ENCODE measurements around the gene MTHFD1L. TPM values are rescaled to one million over a fixed set of nuclear protein-coding genes. Genes with fewer than 3 reads are reported as not detected.

The MTHFD1L gene
- total and polyA plus RNA-seq, 9 of the 15 experiments (the other 6 are each of a cell fraction or from before 2014, with no cell fraction given): 20.9 to 128 (median 61.0) TPM

DNA sequence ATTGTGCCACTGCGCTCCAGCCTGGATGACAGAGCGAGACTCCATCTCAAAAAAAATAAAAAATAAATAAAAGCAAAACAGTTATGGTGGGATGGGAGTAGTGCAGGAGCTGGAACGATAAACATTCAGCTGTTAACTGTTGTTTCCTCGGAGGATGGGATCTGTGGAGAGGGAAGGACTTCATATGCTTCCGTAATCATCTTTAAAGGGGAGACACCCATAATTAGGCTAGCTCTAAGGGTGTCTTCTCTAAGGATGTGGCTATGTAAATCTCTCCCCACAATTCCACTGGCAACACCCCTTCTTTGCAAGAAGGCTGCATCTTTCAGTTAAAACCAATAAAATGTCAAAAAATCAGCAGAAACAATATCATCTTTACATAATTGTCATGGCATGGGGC, 42.6 kb upstream of the MTHFD1L start (continued):
- no peak for TF ChIP-seq SIN3B (IDR thresholded peaks at IDR 0.05; ENCODE audit: low read depth)
- TF ChIP-seq, protein P1, sequence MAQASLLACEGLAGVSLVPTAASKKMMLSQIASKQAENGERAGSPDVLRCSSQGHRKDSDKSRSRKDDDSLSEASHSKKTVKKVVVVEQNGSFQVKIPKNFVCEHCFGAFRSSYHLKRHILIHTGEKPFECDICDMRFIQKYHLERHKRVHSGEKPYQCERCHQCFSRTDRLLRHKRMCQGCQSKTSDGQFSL (CRISPR knock-in tag; IDR thresholded peaks at IDR 0.05): no peak
- TF ChIP-seq, protein P1 (tag; IDR thresholded peaks at IDR 0.05): no peak
- TF ChIP-seq NFE2L1 (tag; IDR thresholded peaks at IDR 0.05; ENCODE audit: borderline replicate concordance, low read depth): no peak
- TF ChIP-seq HCFC1 (IDR thresholded peaks at IDR 0.05; ENCODE audit: low read depth, low read length): no peak
- TF ChIP-seq ZBTB1 (CRISPR knock-in tag; IDR thresholded peaks at IDR 0.05; ENCODE audit: borderline replicate concordance, low read depth): no peak
- no peak for TF ChIP-seq ZBED1 (IDR thresholded peaks at IDR 0.05)

DNA sequence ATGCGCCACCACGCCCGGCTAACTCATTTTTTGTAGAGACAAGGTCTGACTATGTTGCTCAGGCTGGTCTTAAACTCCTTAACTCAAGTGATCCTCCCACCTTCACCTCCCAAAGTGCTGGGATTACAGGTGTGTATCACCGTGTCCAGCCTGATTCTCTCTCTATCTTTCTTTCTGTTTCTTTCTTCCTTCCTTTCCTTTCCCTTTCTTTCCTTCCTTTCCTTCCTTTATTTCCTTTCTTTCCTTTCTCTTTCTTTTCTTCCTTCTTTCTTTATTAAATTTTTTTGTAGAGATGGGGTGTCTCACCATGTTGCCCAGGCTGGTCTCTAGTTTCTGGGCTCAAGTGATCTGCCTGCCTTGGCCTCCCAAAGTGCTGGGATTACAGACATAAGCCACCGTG, 38.7 kb upstream of the MTHFD1L start:
- Histone ChIP-seq H3K9ac (ENCODE audit: insufficient read depth in 1 of 2, low read depth in 2 of 2, low read length in 2 of 2) (no peak overlapping the region), H3K4me2 (ENCODE audit: insufficient read depth, low read length) (no peak overlapping the region), H3K79me2 (ENCODE audit: control insufficient read depth, insufficient read depth, low read length) (no peaks in the 10 kb centered on the region), H3K36me3 (ENCODE audit: control insufficient read depth, insufficient read depth, low read length) (no peaks in the 10 kb centered on the region), H3K9me3 (replicated peaks; ENCODE audit: control insufficient read depth, insufficient read depth, low read depth, low read length) (no peaks in the 10 kb centered on the region), H4K20me1 (replicated peaks; ENCODE audit: control insufficient read depth, insufficient read depth, low read length) (peaks cover 5% of the 10 kb centered on the region; the same call in 1 of the 2 replicates), H3K4me1 (replicated peaks in 1 of 2; ENCODE audit: control insufficient read depth in 2 of 2, insufficient read depth in 2 of 2, low read length in 2 of 2) (peaks cover 0 to 4% of the 10 kb centered on the region in 2 experiments; a peak in 2 of 5 replicates), H3K27ac (ENCODE audit: extremely low read depth, low read depth, low read length) (no peak overlapping the region), H2AFZ (ENCODE audit: low read depth, low read length) (no peak overlapping the region), H3K9me1 (ENCODE audit: control insufficient read depth, insufficient read depth, low read length) (no peaks in the 10 kb centered on the region), H3K4me3 (no peak overlapping the region), H3K27me3 (ENCODE audit: control insufficient read depth in 2 of 2, insufficient read depth in 2 of 2, low read length in 2 of 2) (peaks cover 48 to 50% of the 10 kb centered on the region in 2 experiments)
- intact Hi-C loops (cut with micrococcal nuclease) (loop anchor here (5.0 to 10.0 kb wide), 2 partner anchors 41 to 178 kb away; partner anchors contain the start of gene MTHFD1L), in situ Hi-C loops (cut with MboI) (no loop called here)
- CTCF ChIA-PET (ENCODE audit: low intra/inter-chr PET ratio): no interaction called here
- POLR2A ChIA-PET: interaction anchor here (0.9 to 2.2 kb wide), 2 partner anchors 10 to 11 kb away, joined by 4 to 11 read pairs; no protein-coding TSS in a partner anchor
- 6% methylated on average over 5 of the region's 5 CpGs for WGBS (ENCODE audit: insufficient coverage, low coverage, missing lambda C conversion rate)
- no TSS peak for BruUV-seq (replicated peaks)
- no peak for FAIRE-seq
- DNase-seq (ENCODE audit: extremely low read depth in 1 of 4, low spot score in 3 of 4): no peak
- ATAC-seq: no peak
- no peak for TF ChIP-seq NEUROD1 (IDR thresholded peaks at IDR 0.05; ENCODE audit: borderline replicate concordance, low read depth, low read length, partially characterized antibody)
- no peak for TF ChIP-seq ILK (tag; IDR thresholded peaks at IDR 0.05; ENCODE audit: borderline replicate concordance, low read depth)
- TF ChIP-seq POU5F1 (IDR thresholded peaks at IDR 0.05; ENCODE audit: borderline replicate concordance, low read depth, low read length, partially characterized antibody): no peak
- TF ChIP-seq TEAD1 (CRISPR knock-in tag; IDR thresholded peaks at IDR 0.05): no peak
- TF ChIP-seq NR1H2 (CRISPR knock-in tag; IDR thresholded peaks at IDR 0.05): no peak
- TF ChIP-seq ZFP30 (CRISPR knock-in tag; IDR thresholded peaks at IDR 0.05; ENCODE audit: borderline replicate concordance): no peak
- no peak for TF ChIP-seq TCF7L2 (IDR thresholded peaks at IDR 0.05; ENCODE audit: low read depth, low read length)
- no peak for TF ChIP-seq NFATC3 (IDR thresholded peaks at IDR 0.05)
- TF ChIP-seq FIP1L1 (IDR thresholded peaks at IDR 0.05; ENCODE audit: low read depth, low read length, poor library complexity, severe bottlenecking): no peak
- no peak for TF ChIP-seq ZNF551 (CRISPR knock-in tag; IDR thresholded peaks at IDR 0.05)
- TF ChIP-seq, protein P2, sequence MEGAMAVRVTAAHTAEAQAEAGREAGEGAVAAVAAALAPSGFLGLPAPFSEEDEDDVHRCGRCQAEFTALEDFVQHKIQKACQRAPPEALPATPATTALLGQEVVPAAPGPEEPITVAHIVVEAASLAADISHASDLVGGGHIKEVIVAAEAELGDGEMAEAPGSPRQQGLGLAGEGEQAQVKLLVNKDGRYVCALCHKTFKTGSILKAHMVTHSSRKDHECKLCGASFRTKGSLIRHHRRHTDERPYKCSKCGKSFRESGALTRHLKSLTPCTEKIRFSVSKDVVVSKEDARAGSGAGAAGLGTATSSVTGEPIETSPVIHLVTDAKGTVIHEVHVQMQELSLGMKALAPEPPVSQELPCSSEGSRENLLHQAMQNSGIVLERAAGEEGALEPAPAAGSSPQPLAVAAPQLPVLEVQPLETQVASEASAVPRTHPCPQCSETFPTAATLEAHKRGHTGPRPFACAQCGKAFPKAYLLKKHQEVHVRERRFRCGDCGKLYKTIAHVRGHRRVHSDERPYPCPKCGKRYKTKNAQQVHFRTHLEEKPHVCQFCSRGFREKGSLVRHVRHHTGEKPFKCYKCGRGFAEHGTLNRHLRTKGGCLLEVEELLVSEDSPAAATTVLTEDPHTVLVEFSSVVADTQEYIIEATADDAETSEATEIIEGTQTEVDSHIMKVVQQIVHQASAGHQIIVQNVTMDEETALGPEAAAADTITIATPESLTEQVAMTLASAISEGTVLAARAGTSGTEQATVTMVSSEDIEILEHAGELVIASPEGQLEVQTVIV (CRISPR knock-in tag; IDR thresholded peaks at IDR 0.05; ENCODE audit: borderline replicate concordance): no peak
- no peak for TF ChIP-seq E2F3 (CRISPR knock-in tag; IDR thresholded peaks at IDR 0.05)
- TF ChIP-seq ZNF282 (CRISPR knock-in tag; IDR thresholded peaks at IDR 0.05): no peak

All from K562 (cell line).